Keratinocyte (primary cell): Measurements from ENCODE around the gene GOLT1B. TPM values are rescaled to one million over a fixed set of nuclear protein-coding genes. Genes with fewer than 3 reads are reported as not detected.

ENCODE experiments used
- DNase-seq: peaks from one replicate; pipeline ENCODE4 v3.0.0-alpha.2; 2011; ENCODE audit warnings: low read depth, missing footprints, low spot score
- FAIRE-seq: peaks from 2 replicates; lab custom pipeline; 2011; peaks lifted over from hg19 to GRCh38; lab: Jason Lieb, UNC
- H2AFZ ChIP-seq: 2 replicates; pipeline ENCODE4 v1.6.0; 2012; ENCODE audit warnings: low read length, control low read depth, inconsistent platforms; ENCODE audit not compliant: control insufficient read depth
- H3K27ac ChIP-seq: 2 replicates; pipeline ENCODE4 v1.5.1; 2011; ENCODE audit warnings: low read length; ENCODE audit not compliant: control insufficient read depth, insufficient read depth
- H3K27me3 ChIP-seq: 3 replicates; pipeline ENCODE4 v1.6.0; 2011; ENCODE audit warnings: low read length; ENCODE audit not compliant: control insufficient read depth, insufficient read depth; ENCODE audit errors: extremely low read depth
- H3K36me3 ChIP-seq, 2 experiments: 2 replicates in 1 of 2; 3 replicates in 1 of 2; pipeline ENCODE4 v1.5.1; 2011; ENCODE audit warnings: low read length in 2 of 2, mild to moderate bottlenecking in 1 of 2; ENCODE audit not compliant: control insufficient read depth in 2 of 2, insufficient read depth in 2 of 2; ENCODE audit errors: extremely low read depth in 1 of 2
- H3K4me1 ChIP-seq: 3 replicates; pipeline ENCODE4 v1.5.1; 2011; ENCODE audit warnings: low read length; ENCODE audit not compliant: control insufficient read depth, insufficient read depth; ENCODE audit errors: extremely low read depth
- H3K4me2 ChIP-seq: 3 replicates; pipeline ENCODE4 v1.6.0; 2011; ENCODE audit warnings: low read depth, low read length; ENCODE audit not compliant: control insufficient read depth, insufficient read depth; ENCODE audit errors: extremely low read depth
- H3K4me3 ChIP-seq, 3 experiments: fragments of 200-600 bp in 1 of 3; sonication (generic) in 1 of 3; 2 replicates in 2 of 3; 3 replicates in 1 of 3; pipeline ENCODE4 v1.5.1; 2011 to 2016; ENCODE audit warnings: low read length in 3 of 3, mild to moderate bottlenecking in 3 of 3, control low read depth in 2 of 3, inconsistent platforms in 1 of 3, low read depth in 1 of 3, mixed read lengths in 1 of 3, mixed run types in 1 of 3, moderate library complexity in 1 of 3; ENCODE audit not compliant: control insufficient read depth in 2 of 3, insufficient read depth in 2 of 3; ENCODE audit errors: extremely low read depth in 1 of 3
- H3K79me2 ChIP-seq: 2 replicates; pipeline ENCODE4 v1.6.0; 2012; ENCODE audit warnings: low read length; ENCODE audit not compliant: control insufficient read depth, insufficient read depth
- H3K9ac ChIP-seq: 3 replicates; pipeline ENCODE4 v1.6.0; 2011; ENCODE audit warnings: low read length; ENCODE audit not compliant: control insufficient read depth, insufficient read depth; ENCODE audit errors: extremely low read depth
- H3K9me1 ChIP-seq: 3 replicates; pipeline ENCODE4 v1.6.0; 2011; ENCODE audit warnings: low read length; ENCODE audit not compliant: control insufficient read depth, insufficient read depth; ENCODE audit errors: extremely low read depth
- H3K9me3 ChIP-seq: 2 replicates; pipeline ENCODE4 v1.5.1; 2012; ENCODE audit warnings: low read depth, low read length; ENCODE audit not compliant: control insufficient read depth
- H4K20me1 ChIP-seq: 3 replicates; pipeline ENCODE4 v1.6.0; 2011; ENCODE audit warnings: low read length; ENCODE audit not compliant: control insufficient read depth, insufficient read depth; ENCODE audit errors: extremely low read depth
- CTCF ChIP-seq, 3 experiments: IDR thresholded peaks in 1 of 3; conservative IDR thresholded peaks in 1 of 3; optimal IDR thresholded peaks in 1 of 3; 2 replicates in 2 of 3; 3 replicates in 1 of 3; pipeline versions ENCODE3 to v1.5.1; 2011; ENCODE audit warnings: low read length in 3 of 3, mild to moderate bottlenecking in 3 of 3, moderate library complexity in 2 of 3, control low read depth in 1 of 3, inconsistent platforms in 1 of 3; ENCODE audit not compliant: insufficient read depth in 2 of 3; ENCODE audit errors: extremely low read depth in 1 of 3
- EZH2 ChIP-seq: IDR thresholded peaks from one replicate; pipeline ENCODE4 v1.6.1; 2012; ENCODE audit warnings: inconsistent platforms, mild to moderate bottlenecking, low read length, moderate library complexity
- dilution Hi-C: fragments of 300-500 bp; cut with MboI; formaldehyde crosslinking; loops from one replicate; pipeline ENCODE4 v1.7.0; 2020; ENCODE audit warnings: low sequenced_read_pairs; ENCODE audit not compliant: extremely low pct_ligation_motif_present
- polyA plus RNA-seq, 5 experiments: library from polyadenylated mRNA; depleted of rRNA in 3 of 5; stranded (reverse) in 3 of 5; stranded (forward) in 1 of 5; unstranded in 1 of 5; fragments of >200 nt; gene quantifications; 1 replicate in 1 of 5; 2 replicates in 3 of 5; 3 replicates in 1 of 5; pipeline versions ENCODE4 v1.2.1 to v1.2.3, GENCODE V29; 2011 to 2012; ENCODE audit warnings: missing spikeins in 2 of 5, low read depth in 1 of 5, low replicate concordance in 1 of 5

Gene GOLT1B
- polyA plus RNA-seq, 1 donor (not counting 4 experiments of a cell fraction or from before 2014, with no cell fraction given) = 25.8 TPM

GRCh38 chr12:21526721-21527345 lies 25.2 kb downstream of the GOLT1B start:
- H3K4me2 ChIP-seq = peak overlapping the region; percentile 90
- peak; percentile 73 for TF ChIP-seq EZH2
- no peak for TF ChIP-seq CTCF (optimal IDR thresholded peaks at IDR 0.05 in 1 of 3, IDR thresholded peaks at IDR 0.05 in 1 of 3, conservative IDR thresholded peaks at IDR 0.05 in 1 of 3; ENCODE audit: extremely low read depth in 1 of 3, insufficient read depth in 2 of 3, low read length in 3 of 3)
- H3K36me3 ChIP-seq = no peaks in the 10 kb centered on the region
- H3K79me2 ChIP-seq = no peaks in the 10 kb centered on the region
- FAIRE-seq (no peak), DNase-seq (no peak)
- peaks cover 27% of the 10 kb centered on the region for H3K27me3 ChIP-seq
- no peaks in the 10 kb centered on the region for H3K4me1 ChIP-seq
- H2AFZ ChIP-seq = peak overlapping the region; percentile 87
- dilution Hi-C loops = no loop called here
- no peaks in the 10 kb centered on the region for H3K9me3 ChIP-seq
- H4K20me1 ChIP-seq = no peaks in the 10 kb centered on the region
- peak overlapping the region in 1 of 3 experiments; percentile 75 for H3K4me3 ChIP-seq
- H3K9me1 ChIP-seq = no peaks in the 10 kb centered on the region
- no peak overlapping the region for H3K27ac ChIP-seq
- no peak overlapping the region for H3K9ac ChIP-seq

DNA sequence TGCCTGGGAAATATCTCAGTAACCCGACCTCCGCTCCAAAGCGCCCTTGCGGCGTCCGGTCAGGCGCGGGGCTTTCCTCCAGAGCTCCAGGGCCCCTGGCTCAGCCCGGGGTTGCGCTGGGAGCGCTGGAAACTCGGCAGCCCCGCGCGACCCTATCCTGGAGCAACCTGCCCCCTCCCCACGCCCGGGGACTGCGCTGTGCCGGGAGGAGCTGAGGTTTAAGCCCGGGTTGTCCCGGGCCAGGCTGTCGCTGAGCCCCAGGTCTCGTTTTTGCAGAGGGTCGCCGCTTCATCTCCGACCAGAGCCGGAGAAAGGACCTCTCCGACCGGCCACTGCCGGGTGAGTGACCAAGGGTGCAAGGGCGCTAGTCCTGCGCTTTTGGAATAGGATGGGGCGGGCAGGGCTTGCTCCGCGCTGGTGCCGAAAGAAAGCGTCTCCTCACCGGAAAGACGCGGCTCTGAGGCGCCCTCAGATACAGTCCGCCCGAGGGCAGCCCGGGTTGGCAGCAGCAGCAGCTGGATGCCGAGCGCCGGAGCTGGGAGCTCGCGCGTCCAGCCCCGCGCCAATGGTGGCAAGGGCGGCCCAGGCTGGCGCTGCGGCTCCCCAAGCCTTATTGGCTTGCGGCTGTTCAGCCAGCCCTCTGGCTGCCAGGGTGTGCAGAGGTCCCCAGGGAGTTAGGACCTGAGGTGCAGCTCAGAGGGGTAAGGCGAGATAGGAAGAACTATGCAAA lies 26.0 kb downstream of the GOLT1B start:
- Histone ChIP-seq H3K36me3 (no peaks in the 10 kb centered on the region), H2AFZ (peak overlapping the region; percentile 87), H3K4me2 (peak overlapping the region; percentile 90), H3K27me3 (peaks cover 27% of the 10 kb centered on the region), H3K9ac (peak overlapping the region; percentile 16), H3K79me2 (no peaks in the 10 kb centered on the region), H4K20me1 (no peaks in the 10 kb centered on the region), H3K9me1 (no peaks in the 10 kb centered on the region), H3K4me1 (no peaks in the 10 kb centered on the region), H3K27ac (no peak overlapping the region), H3K4me3 (peak overlapping the region; percentile 55 to 75 (median 67)), H3K9me3 (no peaks in the 10 kb centered on the region)
- no peak for TF ChIP-seq EZH2
- TF ChIP-seq CTCF (optimal IDR thresholded peaks at IDR 0.05 in 1 of 3, IDR thresholded peaks at IDR 0.05 in 1 of 3, conservative IDR thresholded peaks at IDR 0.05 in 1 of 3; ENCODE audit: extremely low read depth in 1 of 3, insufficient read depth in 2 of 3, low read length in 3 of 3) = no peak
- dilution Hi-C loops = no loop called here
- FAIRE-seq = no peak
- DNase-seq = no peak
